HepG2 (cell line): ENCODE results near the gene RPS2. TPM values are rescaled to one million over a fixed set of nuclear protein-coding genes. Genes with fewer than 3 reads are reported as not detected.

Experiments
- ARNTL ChIP-seq: sonication (generic); formaldehyde crosslinking; IDR thresholded peaks from 2 replicates; pipeline ENCODE4 v1.4.0; 2020; ENCODE audit warnings: mild to moderate bottlenecking, missing genetic modification reagents
- CAMTA2 ChIP-seq: sonication (generic); formaldehyde crosslinking; IDR thresholded peaks from 2 replicates; pipeline ENCODE4 v1.4.0; 2020; ENCODE audit warnings: mild to moderate bottlenecking, missing genetic modification reagents, borderline replicate concordance
- CEBPG ChIP-seq: IDR thresholded peaks from 2 replicates; pipeline ENCODE4 v1.6.1; 2016
- EEA1 ChIP-seq: sonication (generic); formaldehyde crosslinking; IDR thresholded peaks from 2 replicates; pipeline ENCODE4 v1.5.1; 2020; ENCODE audit warnings: mild to moderate bottlenecking, missing genetic modification reagents, borderline replicate concordance
- FOXA3 ChIP-seq: IDR thresholded peaks from 2 replicates; pipeline ENCODE4 v1.6.1; 2016; ENCODE audit warnings: missing genetic modification reagents, missing compliant biosample characterization
- HOXD1 ChIP-seq: sonication (generic); formaldehyde crosslinking; IDR thresholded peaks from 2 replicates; pipeline ENCODE4 v1.5.0; 2020; ENCODE audit warnings: missing genetic modification reagents
- NFRKB ChIP-seq: fragments of 450-650 bp; IDR thresholded peaks from 2 replicates; pipeline ENCODE4 v1.6.1; 2017
- SOX6 ChIP-seq, 2 experiments: fragments of 450-650 bp in 1 of 2; sonication (generic) in 1 of 2; formaldehyde crosslinking in 1 of 2; IDR thresholded peaks; 2 replicates each; pipeline versions ENCODE4 v1.4.0 to v1.6.1; 2017 to 2020; ENCODE audit warnings: antibody characterized with exemption in 1 of 2, mild to moderate bottlenecking in 1 of 2, missing genetic modification reagents in 1 of 2
- SP4 ChIP-seq: sonication (generic); formaldehyde crosslinking; IDR thresholded peaks from 2 replicates; pipeline ENCODE4 v1.8.1; 2023; ENCODE audit warnings: mild to moderate bottlenecking, missing genetic modification reagents
- TBX2 ChIP-seq: sonication (generic); formaldehyde crosslinking; IDR thresholded peaks from 2 replicates; pipeline ENCODE4 v1.5.0; 2020; ENCODE audit warnings: missing genetic modification reagents, mild to moderate bottlenecking, borderline replicate concordance
- YY1 ChIP-seq: IDR thresholded peaks from 2 replicates; pipeline ENCODE4 v1.6.1; 2011; ENCODE audit warnings: low read length, low read depth, moderate library complexity, mild to moderate bottlenecking; ENCODE audit not compliant: insufficient read depth, insufficient replicate concordance
- ZBED4 ChIP-seq: sonication (generic); formaldehyde crosslinking; IDR thresholded peaks from 2 replicates; pipeline ENCODE4 v1.4.0; 2020; ENCODE audit warnings: missing genetic modification reagents, borderline replicate concordance
- ZFX ChIP-seq: sonication (generic); formaldehyde crosslinking; IDR thresholded peaks from 2 replicates; pipeline ENCODE4 v1.4.0; 2020; ENCODE audit warnings: mild to moderate bottlenecking, low read depth, missing genetic modification reagents, moderate library complexity
- ZNF773 ChIP-seq: sonication (generic); formaldehyde crosslinking; IDR thresholded peaks from 2 replicates; pipeline ENCODE4 v1.4.0; 2020; ENCODE audit warnings: missing genetic modification reagents, borderline replicate concordance
- polyA plus RNA-seq, 8 experiments: library from polyadenylated mRNA; depleted of rRNA in 3 of 8; stranded (reverse) in 7 of 8; unstranded in 1 of 8; fragments of >200 nt; fragmentation: Illumina TruSeq in 4 of 8; extraction: Trizol in 4 of 8; gene quantifications; 2 replicates each; pipeline versions ENCODE4 v1.2.1 to v1.2.3, GENCODE V29; 2011 to 2016; ENCODE audit warnings: low read depth in 4 of 8, missing spikeins in 1 of 8, mixed read lengths in 1 of 8; ENCODE audit not compliant: insufficient read depth in 1 of 8
- total RNA-seq, 5 experiments: library from RNA; depleted of rRNA; stranded (reverse); fragments of >200 nt; fragmentation: Illumina TruSeq; extraction: Trizol; gene quantifications; 2 replicates each; pipeline ENCODE4 v1.2.3, GENCODE V29; 2016; ENCODE audit warnings: low read depth in 1 of 5
- TF ChIP-seq, protein P1 (sequence below): fragments of 450-650 bp; IDR thresholded peaks from 2 replicates; pipeline ENCODE4 v1.6.1; 2017; ENCODE audit warnings: mild to moderate bottlenecking
- TF ChIP-seq, protein P2 (sequence below): sonication (generic); formaldehyde crosslinking; IDR thresholded peaks from 2 replicates; pipeline ENCODE4 v1.4.0; 2020; ENCODE audit warnings: mild to moderate bottlenecking, missing genetic modification reagents
- TF ChIP-seq, protein P3 (sequence below): sonication (generic); formaldehyde crosslinking; IDR thresholded peaks from 2 replicates; pipeline ENCODE4 v1.5.1; 2020; ENCODE audit warnings: mild to moderate bottlenecking, missing genetic modification reagents

Gene RPS2
- total and polyA plus RNA-seq, 2 of the 13 experiments (the other 11 are each of a cell fraction or from before 2014, with no cell fraction given): 1,908 to 4,514 TPM

- TF ChIP-seq, protein P1, sequence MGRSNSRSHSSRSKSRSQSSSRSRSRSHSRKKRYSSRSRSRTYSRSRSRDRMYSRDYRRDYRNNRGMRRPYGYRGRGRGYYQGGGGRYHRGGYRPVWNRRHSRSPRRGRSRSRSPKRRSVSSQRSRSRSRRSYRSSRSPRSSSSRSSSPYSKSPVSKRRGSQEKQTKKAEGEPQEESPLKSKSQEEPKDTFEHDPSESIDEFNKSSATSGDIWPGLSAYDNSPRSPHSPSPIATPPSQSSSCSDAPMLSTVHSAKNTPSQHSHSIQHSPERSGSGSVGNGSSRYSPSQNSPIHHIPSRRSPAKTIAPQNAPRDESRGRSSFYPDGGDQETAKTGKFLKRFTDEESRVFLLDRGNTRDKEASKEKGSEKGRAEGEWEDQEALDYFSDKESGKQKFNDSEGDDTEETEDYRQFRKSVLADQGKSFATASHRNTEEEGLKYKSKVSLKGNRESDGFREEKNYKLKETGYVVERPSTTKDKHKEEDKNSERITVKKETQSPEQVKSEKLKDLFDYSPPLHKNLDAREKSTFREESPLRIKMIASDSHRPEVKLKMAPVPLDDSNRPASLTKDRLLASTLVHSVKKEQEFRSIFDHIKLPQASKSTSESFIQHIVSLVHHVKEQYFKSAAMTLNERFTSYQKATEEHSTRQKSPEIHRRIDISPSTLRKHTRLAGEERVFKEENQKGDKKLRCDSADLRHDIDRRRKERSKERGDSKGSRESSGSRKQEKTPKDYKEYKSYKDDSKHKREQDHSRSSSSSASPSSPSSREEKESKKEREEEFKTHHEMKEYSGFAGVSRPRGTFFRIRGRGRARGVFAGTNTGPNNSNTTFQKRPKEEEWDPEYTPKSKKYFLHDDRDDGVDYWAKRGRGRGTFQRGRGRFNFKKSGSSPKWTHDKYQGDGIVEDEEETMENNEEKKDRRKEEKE: no peak
- TF ChIP-seq, protein P2, sequence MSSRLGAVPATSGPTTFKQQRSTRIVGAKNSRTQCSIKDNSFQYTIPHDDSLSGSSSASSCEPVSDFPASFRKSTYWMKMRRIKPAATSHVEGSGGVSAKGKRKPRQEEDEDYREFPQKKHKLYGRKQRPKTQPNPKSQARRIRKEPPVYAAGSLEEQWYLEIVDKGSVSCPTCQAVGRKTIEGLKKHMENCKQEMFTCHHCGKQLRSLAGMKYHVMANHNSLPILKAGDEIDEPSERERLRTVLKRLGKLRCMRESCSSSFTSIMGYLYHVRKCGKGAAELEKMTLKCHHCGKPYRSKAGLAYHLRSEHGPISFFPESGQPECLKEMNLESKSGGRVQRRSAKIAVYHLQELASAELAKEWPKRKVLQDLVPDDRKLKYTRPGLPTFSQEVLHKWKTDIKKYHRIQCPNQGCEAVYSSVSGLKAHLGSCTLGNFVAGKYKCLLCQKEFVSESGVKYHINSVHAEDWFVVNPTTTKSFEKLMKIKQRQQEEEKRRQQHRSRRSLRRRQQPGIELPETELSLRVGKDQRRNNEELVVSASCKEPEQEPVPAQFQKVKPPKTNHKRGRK (CRISPR knock-in tag): no peak
- TF ChIP-seq, protein P3, sequence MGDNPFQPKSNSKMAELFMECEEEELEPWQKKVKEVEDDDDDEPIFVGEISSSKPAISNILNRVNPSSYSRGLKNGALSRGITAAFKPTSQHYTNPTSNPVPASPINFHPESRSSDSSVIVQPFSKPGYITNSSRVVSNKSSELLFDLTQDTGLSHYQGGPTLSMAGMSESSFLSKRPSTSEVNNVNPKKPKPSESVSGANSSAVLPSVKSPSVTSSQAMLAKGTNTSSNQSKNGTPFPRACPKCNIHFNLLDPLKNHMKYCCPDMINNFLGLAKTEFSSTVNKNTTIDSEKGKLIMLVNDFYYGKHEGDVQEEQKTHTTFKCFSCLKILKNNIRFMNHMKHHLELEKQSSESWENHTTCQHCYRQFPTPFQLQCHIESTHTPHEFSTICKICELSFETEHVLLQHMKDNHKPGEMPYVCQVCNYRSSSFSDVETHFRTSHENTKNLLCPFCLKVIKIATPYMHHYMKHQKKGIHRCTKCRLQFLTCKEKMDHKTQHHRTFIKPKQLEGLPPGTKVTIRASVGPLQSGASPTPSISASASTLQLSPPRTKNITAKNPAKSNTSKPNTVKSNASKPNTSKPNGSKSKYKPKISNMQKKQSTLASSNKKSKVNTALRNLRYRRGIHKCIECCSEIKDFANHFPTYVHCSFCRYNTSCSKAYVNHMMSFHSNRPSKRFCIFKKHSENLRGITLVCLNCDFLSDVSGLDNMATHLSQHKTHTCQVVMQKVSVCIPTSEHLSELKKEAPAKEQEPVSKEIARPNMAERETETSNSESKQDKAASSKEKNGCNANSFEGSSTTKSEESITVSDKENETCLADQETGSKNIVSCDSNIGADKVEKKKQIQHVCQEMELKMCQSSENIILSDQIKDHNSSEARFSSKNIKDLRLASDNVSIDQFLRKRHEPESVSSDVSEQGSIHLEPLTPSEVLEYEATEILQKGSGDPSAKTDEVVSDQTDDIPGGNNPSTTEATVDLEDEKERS (CRISPR knock-in tag): no peak
- TF ChIP-seq SP4 (CRISPR knock-in tag): no peak
- TF ChIP-seq ARNTL (CRISPR knock-in tag): no peak
- TF ChIP-seq SOX6 (IDR thresholded peaks at IDR 0.05): no peak
- TF ChIP-seq SOX6 (CRISPR knock-in tag; IDR thresholded peaks at IDR 0.05): no peak
- peak; percentile 76; the same call in 1 of the 2 replicates for TF ChIP-seq ZBED4 (CRISPR knock-in tag)
- TF ChIP-seq EEA1 (CRISPR knock-in tag): no peak
- no peak for TF ChIP-seq NFRKB
- TF ChIP-seq FOXA3 (CRISPR knock-in tag): peak; percentile 87
- no peak for TF ChIP-seq ZFX (CRISPR knock-in tag)
- no peak for TF ChIP-seq HOXD1 (CRISPR knock-in tag)
- TF ChIP-seq CAMTA2 (CRISPR knock-in tag): no peak
- TF ChIP-seq TBX2 (CRISPR knock-in tag): no peak
- no peak for TF ChIP-seq ZNF773 (CRISPR knock-in tag)
- peak; percentile 89 for TF ChIP-seq CEBPG (CRISPR knock-in tag)
- peak; percentile 8 for TF ChIP-seq YY1
These were observed 29.1 kb upstream of the RPS2 start (continued) for GRCh38 chr16:1993731-1994131.
